IMR-90 (cell line): ENCODE data around the gene CTNNA2. TPM values are rescaled to one million over a fixed set of nuclear protein-coding genes. Genes with fewer than 3 reads are reported as not detected.

Experiments used
- ATAC-seq: fragments of 200-7000 bp; cut with Tn5 transposase; 2 replicates; pipeline ENCODE4 v1.9.1; 2020; ENCODE audit warnings: low read depth, mild to moderate bottlenecking, moderate library complexity
- BruUV-seq: library from RNA; stranded (reverse); fragments of 400-500 nt; replicated peaks from 2 replicates; lab custom pipeline; 2021; lab: Mats Ljungman, UMichigan
- CTCF ChIA-PET: fragments of 300-600 bp; formaldehyde crosslinking; extraction: SDS; loops from one replicate; lab custom pipeline; 2021; ENCODE audit warnings: antibody characterized with exemption; lab: Yijun Ruan, JAX
- POLR2A ChIA-PET: fragments of 300-600 bp; sonication (Branson Sonifier 250); formaldehyde crosslinking; loops from one replicate; lab custom pipeline; 2022; ENCODE audit warnings: antibody characterized with exemption; ENCODE audit not compliant: unreplicated experiment; lab: Charles Lee
- DNase-seq: peaks from one replicate; pipeline ENCODE4 v3.0.0; 2013
- H2AFZ ChIP-seq: replicated peaks from 2 replicates; pipeline ENCODE3; 2013; ENCODE audit warnings: low read length, mild to moderate bottlenecking; ENCODE audit not compliant: poor library complexity
- H2AK5ac ChIP-seq: 2 replicates; pipeline ENCODE4 v1.6.1; 2013; ENCODE audit warnings: low read depth, low read length, inconsistent platforms
- H2AK9ac ChIP-seq: replicated peaks from 2 replicates; pipeline ENCODE3; 2013; ENCODE audit warnings: mild to moderate bottlenecking, low read depth, low read length, moderate library complexity; ENCODE audit not compliant: poor library complexity
- H2BK120ac ChIP-seq: 2 replicates; pipeline ENCODE4 v1.6.1; 2013; ENCODE audit warnings: low read depth, low read length, inconsistent platforms
- H2BK15ac ChIP-seq: 3 replicates; pipeline ENCODE4 v1.6.1; 2013; ENCODE audit warnings: low read depth, low read length, inconsistent platforms
- H2BK20ac ChIP-seq: 2 replicates; pipeline ENCODE4 v1.6.1; 2013; ENCODE audit warnings: low read depth, mild to moderate bottlenecking, inconsistent platforms, low read length, moderate library complexity
- H2BK5ac ChIP-seq: 2 replicates; pipeline ENCODE4 v1.6.1; 2013; ENCODE audit warnings: mild to moderate bottlenecking, low read depth, low read length, inconsistent platforms; ENCODE audit not compliant: poor library complexity, severe bottlenecking
- H3K14ac ChIP-seq: replicated peaks from 2 replicates; pipeline ENCODE4 v1.6.1; 2013; ENCODE audit warnings: low read depth, low read length, inconsistent platforms
- H3K18ac ChIP-seq: 2 replicates; pipeline ENCODE4 v1.6.1; 2013; ENCODE audit warnings: low read depth, low read length, control low read depth
- H3K23ac ChIP-seq: 2 replicates; pipeline ENCODE4 v1.6.1; 2013; ENCODE audit warnings: low read depth, low read length, inconsistent platforms
- H3K27ac ChIP-seq: 2 replicates; pipeline ENCODE4 v1.5.1; 2013; ENCODE audit warnings: mild to moderate bottlenecking, control low read depth, low read length; ENCODE audit not compliant: insufficient read depth
- H3K27me3 ChIP-seq: 2 replicates; pipeline ENCODE4 v1.6.1; 2013; ENCODE audit warnings: low read length; ENCODE audit not compliant: control insufficient read depth, insufficient read depth
- H3K36me3 ChIP-seq: 2 replicates; pipeline ENCODE4 v1.6.1; 2013; ENCODE audit warnings: low read length, mixed read lengths; ENCODE audit not compliant: control insufficient read depth, insufficient read depth
- H3K4ac ChIP-seq: 2 replicates; pipeline ENCODE4 v1.6.1; 2013; ENCODE audit warnings: low read depth, low read length, inconsistent platforms
- H3K4me1 ChIP-seq: 2 replicates; pipeline ENCODE4 v1.6.1; 2013; ENCODE audit warnings: low read length, mixed read lengths; ENCODE audit not compliant: control insufficient read depth, insufficient read depth
- H3K4me2 ChIP-seq: 2 replicates; pipeline ENCODE4 v1.6.1; 2013; ENCODE audit warnings: low read depth, mild to moderate bottlenecking, control low read depth, low read length, moderate library complexity
- H3K4me3 ChIP-seq: 2 replicates; pipeline ENCODE4 v1.5.1; 2013; ENCODE audit warnings: low read depth, mild to moderate bottlenecking, control low read depth, low read length, moderate library complexity; ENCODE audit not compliant: insufficient read depth
- H3K56ac ChIP-seq: 2 replicates; pipeline ENCODE4 v1.6.1; 2013; ENCODE audit warnings: low read length, inconsistent platforms; ENCODE audit not compliant: insufficient read depth; ENCODE audit errors: extremely low read depth
- H3K79me1 ChIP-seq, 2 experiments: 2 replicates each; pipeline ENCODE4 v1.6.1; 2013; ENCODE audit warnings: low read length in 2 of 2, inconsistent platforms in 1 of 2, low read depth in 1 of 2
- H3K9ac ChIP-seq: 2 replicates; pipeline ENCODE4 v1.6.1; 2013; ENCODE audit warnings: low read depth, low read length, control low read depth
- H3K9me1 ChIP-seq: 2 replicates; pipeline ENCODE4 v1.6.1; 2013; ENCODE audit warnings: low read length, inconsistent platforms; ENCODE audit not compliant: insufficient read depth
- H3K9me3 ChIP-seq: 2 replicates; pipeline ENCODE4 v1.6.1; 2013; ENCODE audit warnings: low read length; ENCODE audit not compliant: control insufficient read depth, insufficient read depth
- H4K20me1 ChIP-seq: 2 replicates; pipeline ENCODE4 v1.6.1; 2013; ENCODE audit warnings: low read length, inconsistent platforms; ENCODE audit not compliant: insufficient read depth
- H4K5ac ChIP-seq: 2 replicates; pipeline ENCODE4 v1.6.1; 2013; ENCODE audit warnings: mild to moderate bottlenecking, low read depth, low read length, control low read depth
- H4K8ac ChIP-seq, 2 experiments: 2 replicates each; pipeline ENCODE4 v1.6.1; 2013; ENCODE audit warnings: low read depth in 2 of 2, low read length in 2 of 2, control low read depth in 1 of 2, inconsistent platforms in 1 of 2
- H4K91ac ChIP-seq: 2 replicates; pipeline ENCODE4 v1.6.1; 2013; ENCODE audit warnings: low read depth, low read length, inconsistent platforms; ENCODE audit not compliant: insufficient read depth
- CEBPB ChIP-seq: IDR thresholded peaks from 2 replicates; pipeline ENCODE4 v1.6.1; 2012; ENCODE audit warnings: low read depth, low read length, improper control_type of control experiment
- ELK1 ChIP-seq: fragments of 150-350 bp; IDR thresholded peaks from 2 replicates; pipeline ENCODE4 v1.6.1; 2016; ENCODE audit warnings: low read depth, mild to moderate bottlenecking, low read length, moderate library complexity, borderline replicate concordance
- FOS ChIP-seq: fragments of 150-350 bp; IDR thresholded peaks from 2 replicates; pipeline ENCODE4 v1.6.1; 2016; ENCODE audit warnings: low read depth, low read length
- MAFK ChIP-seq: IDR thresholded peaks from 2 replicates; pipeline ENCODE4 v1.6.1; 2012; ENCODE audit warnings: low read depth, low read length, improper control_type of control experiment
- MAZ ChIP-seq: IDR thresholded peaks from 2 replicates; pipeline ENCODE4 v1.6.1; 2012; ENCODE audit warnings: low read depth, mild to moderate bottlenecking, low read length, improper control_type of control experiment, moderate library complexity, borderline replicate concordance
- NFE2L2 ChIP-seq: fragments of 150-350 bp; IDR thresholded peaks from 2 replicates; pipeline ENCODE4 v1.6.1; 2016; ENCODE audit warnings: low read depth, mild to moderate bottlenecking, low read length
- RAD21 ChIP-seq: IDR thresholded peaks from 2 replicates; pipeline ENCODE4 v1.6.1; 2012; ENCODE audit warnings: low read length, improper control_type of control experiment
- WGBS, 2 experiments: methylation state at CpG; one replicate each; pipeline versions ENCODE4 v1.1.5 to v1.1.7; 2013; ENCODE audit warnings: missing lambda C conversion rate in 2 of 2; ENCODE audit not compliant: insufficient read length in 1 of 2; ENCODE audit errors: extremely low coverage in 2 of 2; 5-methylcytosine and 5-hydroxymethylcytosine counted together
- dilution Hi-C: fragments of 300-500 bp; cut with HindIII; formaldehyde crosslinking; loops from one replicate; pipeline ENCODE4 v1.14.3; 2018; ENCODE audit warnings: low sequenced_read_pairs; ENCODE audit not compliant: unreplicated experiment
- in situ Hi-C: fragments of 300-500 bp; cut with MboI; formaldehyde crosslinking; loops from 3 replicates; pipeline ENCODE4 v1.14.3; 2019; ENCODE audit warnings: low sequenced_read_pairs, inconsistent platforms, mixed read lengths
- intact Hi-C: fragments of 100-400 bp; cut with micrococcal nuclease; formaldehyde crosslinking; loops from 2 replicates; pipeline ENCODE4 v1.10.0; 2022
- polyA plus RNA-seq, 3 experiments: library from polyadenylated mRNA; depleted of rRNA; stranded (reverse); fragments of >200 nt; gene quantifications; 2 replicates each; pipeline ENCODE4 v1.2.3, GENCODE V29; 2012; ENCODE audit warnings: low replicate concordance in 1 of 3
- total RNA-seq: library from RNA; depleted of rRNA; stranded (reverse); fragments of >200 nt; gene quantifications from 2 replicates; pipeline ENCODE4 v1.2.3, GENCODE V29; 2012

CTNNA2 gene
- total and polyA plus RNA-seq, 2 of the 4 experiments (the other 2 are of a cell fraction) = not detected

GRCh38 chr2:80075719-80076118 is 562.9 kb downstream of the CTNNA2 start:
- WGBS, 2 experiments = no CpG with 5 or more reads among the region's 1 CpG
- H2AK9ac ChIP-seq = no peak overlapping the region
- dilution Hi-C loops = no loop called here

More at GRCh38 chr2:80075719-80076118, 562.9 kb downstream of the CTNNA2 start:
- POLR2A ChIA-PET = no interaction called here
- Histone ChIP-seq H2AFZ (no peak overlapping the region), H3K27ac (no peak overlapping the region), H2AK5ac (no peak overlapping the region), H3K18ac (no peak overlapping the region), H4K8ac (no peak overlapping the region), H3K36me3 (no peaks in the 10 kb centered on the region), H4K20me1 (no peaks in the 10 kb centered on the region), H3K4me1 (no peaks in the 10 kb centered on the region), H3K56ac (no peak overlapping the region), H2BK120ac (no peak overlapping the region), H3K23ac (no peak overlapping the region), H3K27me3 (no peaks in the 10 kb centered on the region), H4K5ac (no peak overlapping the region), H3K14ac (no peak overlapping the region), H2BK20ac (no peak overlapping the region), H3K9me1 (no peaks in the 10 kb centered on the region), H3K4me2 (no peak overlapping the region), H3K79me1 (no peaks in the 10 kb centered on the region), H4K91ac (no peak overlapping the region), H3K4ac (no peak overlapping the region), H3K9me3 (no peaks in the 10 kb centered on the region), H2BK15ac (no peak overlapping the region), H3K4me3 (no peak overlapping the region), H2BK5ac (no peak overlapping the region), H3K9ac (no peak overlapping the region)
- ATAC-seq (no peak), DNase-seq (no peak)
- BruUV-seq = no TSS peak
- in situ Hi-C loops (no loop called here), intact Hi-C loops (no loop called here)
- CTCF ChIA-PET = no interaction called here
- TF ChIP-seq MAFK (peak; percentile 61), CEBPB (no peak), ELK1 (no peak), MAZ (no peak), NFE2L2 (no peak), RAD21 (no peak), FOS (no peak)
